Activated CD4-positive, alpha-beta T cell treated with anti-CD3 and anti-CD28 coated beads, Interleukin-2, amount 50 U/mL, for 24 hours (primary cell): Measurements from ENCODE around the gene CA10.

ENCODE experiments used
- DNase-seq, 2 donors: peaks; one replicate each; pipeline ENCODE4 v3.0.0-alpha.2; 2020; ENCODE audit warnings: low read depth in 1 of 2, low spot score in 1 of 2

The CA10 gene

GRCh38 chr17:51954232-51954765 is 204.2 kb downstream of the CA10 start:
- no peak for DNase-seq

GRCh38 chr17:51951741-51952140 is 206.8 kb downstream of the CA10 start:
- DNase-seq: no peak

GRCh38 chr17:51948128-51948527 is 210.4 kb downstream of the CA10 start:
- DNase-seq: no peak

- no peak for DNase-seq
These were observed 211.3 kb downstream of the CA10 start for GRCh38 chr17:51947160-51947735.

DNA sequence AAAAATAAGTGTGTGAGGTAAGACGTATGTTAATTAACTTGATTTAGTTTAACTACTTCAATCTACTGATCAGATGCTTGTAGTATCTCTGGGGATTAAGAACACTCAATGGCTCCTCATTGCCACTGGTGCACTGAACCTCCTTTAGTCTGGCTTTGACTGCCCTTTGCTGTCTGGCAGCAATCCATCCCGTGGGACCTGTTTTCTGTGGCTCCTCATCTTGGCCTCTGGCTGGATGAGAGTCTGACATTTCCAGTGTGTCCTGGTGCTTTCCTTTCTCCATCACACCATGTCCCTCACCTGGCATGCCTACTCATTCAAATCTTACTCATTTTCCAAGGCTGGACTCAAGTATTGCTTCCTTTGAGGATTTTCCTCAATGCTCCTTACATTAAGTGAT is 212.2 kb downstream of the CA10 start:
- no peak for DNase-seq

DNA sequence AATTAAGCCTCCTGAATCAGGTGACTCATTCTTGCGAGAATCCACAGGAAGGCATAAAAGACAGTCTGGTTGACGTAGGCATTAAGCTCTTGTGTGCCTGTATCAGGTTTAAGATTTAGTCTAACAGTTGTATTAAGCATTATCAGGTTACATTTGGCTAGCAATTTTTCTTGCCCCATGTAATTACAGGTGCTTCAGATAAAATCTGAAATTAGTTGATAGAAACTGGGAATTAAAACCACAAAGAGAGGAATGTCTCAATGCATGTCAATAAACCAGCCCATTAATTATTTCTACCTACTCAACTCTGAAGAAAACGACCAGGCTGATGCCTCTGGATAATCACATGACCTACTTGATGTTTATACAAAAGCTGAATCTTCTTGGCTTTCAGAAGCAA is 217.2 kb downstream of the CA10 start:
- no peak for DNase-seq

DNA sequence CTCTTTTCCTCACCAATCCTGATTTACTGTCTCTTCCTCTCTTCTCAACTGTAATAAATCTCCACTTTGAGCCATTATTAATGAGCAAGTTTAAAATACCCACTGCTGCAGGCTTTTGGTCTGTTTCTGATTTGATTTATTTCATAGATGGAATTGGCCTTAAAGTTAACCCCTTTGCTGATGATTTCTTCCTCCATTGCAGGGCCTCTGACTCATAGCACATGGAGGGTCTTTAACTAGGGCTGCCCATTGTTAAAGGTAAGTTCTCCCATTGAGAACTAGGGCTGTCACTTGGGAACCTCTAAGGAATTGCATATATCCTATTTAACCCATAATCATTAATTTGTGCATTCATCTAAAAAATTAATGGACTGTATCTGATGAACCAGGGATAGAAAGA is 221.2 kb downstream of the CA10 start:
- no peak for DNase-seq

DNA sequence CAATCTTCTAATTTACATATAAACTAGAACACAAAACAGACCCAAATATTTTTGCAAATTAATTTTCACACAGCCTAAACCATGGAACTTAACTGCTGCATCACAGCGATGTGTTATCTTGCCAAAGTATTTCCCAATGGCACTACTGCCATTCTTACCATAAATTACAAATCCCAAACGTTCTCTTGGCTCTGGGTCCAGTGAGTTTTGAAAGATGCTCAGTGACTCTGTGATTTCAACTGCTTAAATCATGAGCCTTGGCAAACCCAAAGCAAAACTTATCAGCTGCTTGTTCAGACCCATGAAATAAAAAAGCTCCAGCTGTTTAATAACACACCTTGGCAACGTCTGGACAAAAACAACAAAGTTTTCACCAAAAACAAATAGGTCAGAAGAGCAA is 223.0 kb downstream of the CA10 start:
- DNase-seq: no peak

DNA sequence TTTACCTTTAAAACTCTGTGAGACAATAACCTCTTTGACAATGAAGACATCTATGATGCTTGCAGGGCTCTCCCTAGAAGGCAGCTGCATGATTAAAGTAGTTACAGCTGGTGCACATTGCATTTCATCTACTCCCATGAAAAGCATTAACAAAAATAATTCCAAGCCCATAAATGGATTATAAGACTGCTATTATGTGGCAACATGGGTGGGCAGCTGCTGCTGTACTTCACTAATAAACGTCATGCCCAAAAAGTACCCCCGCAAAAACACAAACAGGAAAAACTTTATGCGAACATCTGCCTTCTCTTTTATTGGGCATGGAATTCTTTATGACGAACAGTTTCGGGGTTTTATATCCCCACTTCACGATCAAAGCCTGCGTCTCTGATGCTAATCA is 224.9 kb downstream of the CA10 start:
- no peak for DNase-seq

DNA sequence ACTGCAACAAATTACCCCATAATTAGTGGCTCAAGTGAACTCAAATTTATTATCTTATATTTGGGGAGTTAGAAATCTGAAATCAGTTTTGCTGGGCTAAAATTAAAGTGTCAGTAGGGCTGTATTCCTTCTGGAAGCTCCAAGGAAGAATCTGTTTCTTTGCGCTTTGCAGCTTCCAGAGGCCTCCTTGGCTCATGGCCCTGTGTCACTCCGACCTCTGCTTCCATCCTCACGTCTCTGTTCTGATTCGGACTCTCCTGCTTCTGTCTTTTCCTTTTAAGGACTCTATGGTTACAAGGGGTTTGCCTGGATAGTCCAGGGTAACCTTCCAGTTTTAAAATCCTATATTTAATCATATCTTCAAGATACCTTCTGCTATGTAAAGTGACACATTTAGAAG is 232.1 kb downstream of the CA10 start:
- no peak for DNase-seq

GRCh38 chr17:51921500-51921899 is 237.0 kb downstream of the CA10 start:
- no peak for DNase-seq

DNA sequence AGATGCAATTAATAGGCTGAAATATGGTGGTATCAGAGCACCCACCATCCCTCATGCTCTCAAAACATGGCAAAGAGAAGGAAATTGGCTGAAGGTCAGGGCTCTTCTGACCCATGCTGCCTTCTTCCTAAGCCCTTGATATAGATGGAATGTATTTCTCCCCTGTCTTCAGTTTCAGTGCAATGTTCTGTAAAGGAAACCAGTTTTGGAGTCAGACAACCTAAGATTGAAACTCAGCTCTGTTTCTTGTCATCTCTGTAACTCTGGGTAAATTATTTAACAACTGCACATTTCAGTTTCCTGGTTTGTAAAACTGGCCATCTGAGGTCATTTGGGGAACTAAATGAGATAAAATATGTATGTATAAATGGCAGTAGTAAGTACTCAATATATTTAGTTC is 243.9 kb downstream of the CA10 start:
- no peak for DNase-seq

GRCh38 chr17:51913491-51914205 is 244.9 kb downstream of the CA10 start:
- DNase-seq: no peak

- no peak for DNase-seq
These were observed 245.6 kb downstream of the CA10 start for GRCh38 chr17:51912939-51913338.

DNA sequence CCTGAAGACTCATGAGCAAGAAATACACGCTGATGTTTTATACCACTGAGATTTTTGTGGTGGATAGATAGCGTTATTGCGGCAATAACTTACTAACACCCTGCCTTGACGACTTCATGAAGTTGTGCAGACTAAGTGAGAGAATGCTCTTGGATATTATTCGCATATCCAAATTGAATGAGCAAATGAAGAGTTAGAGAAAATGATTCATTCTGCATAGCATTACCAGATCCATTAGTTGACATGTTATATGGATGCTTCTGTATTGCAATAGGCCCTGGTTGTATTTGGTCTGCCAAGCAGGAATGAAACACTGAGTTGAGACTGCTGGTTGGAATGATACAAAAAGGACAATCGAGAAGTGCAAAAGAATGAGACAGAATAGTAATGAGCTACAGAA is 247.3 kb downstream of the CA10 start:
- DNase-seq: no peak

GRCh38 chr17:51909971-51910370 is 248.5 kb downstream of the CA10 start:
- no peak for DNase-seq

DNA sequence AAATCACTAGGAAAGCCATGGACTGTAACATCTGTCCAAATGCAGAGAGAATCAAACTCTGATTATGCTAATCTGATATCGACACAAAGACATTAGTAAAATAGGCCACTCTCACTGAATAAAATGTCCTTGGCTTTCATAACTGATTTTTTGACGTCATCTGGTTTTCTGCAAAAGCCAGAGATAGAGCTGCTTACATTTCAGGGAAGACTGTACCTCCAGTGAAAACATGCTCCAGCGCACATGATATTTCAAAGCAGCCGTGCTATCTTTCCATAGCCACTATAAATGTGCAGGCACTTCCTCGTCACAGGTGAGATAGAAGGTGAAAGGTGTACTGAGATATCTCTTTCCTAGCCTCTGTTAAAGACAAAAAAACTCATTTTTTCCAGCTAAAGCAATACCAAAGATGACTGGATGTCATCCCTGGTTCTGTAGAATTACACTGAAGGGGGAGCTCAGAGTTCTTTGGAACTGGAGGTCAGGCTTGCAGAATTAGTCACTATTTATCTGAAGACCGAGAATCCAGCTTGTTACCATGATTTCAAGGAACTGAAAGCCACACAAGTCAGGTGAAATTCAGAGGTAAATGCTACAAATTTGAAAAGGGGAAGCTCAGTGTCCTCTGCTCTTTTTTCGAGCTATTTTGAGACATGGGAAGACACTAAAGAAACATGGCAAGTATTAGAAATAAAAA is 249.5 kb downstream of the CA10 start:
- no peak for DNase-seq

- no peak for DNase-seq
These were observed 251.5 kb downstream of the CA10 start for GRCh38 chr17:51907041-51907440.

DNA sequence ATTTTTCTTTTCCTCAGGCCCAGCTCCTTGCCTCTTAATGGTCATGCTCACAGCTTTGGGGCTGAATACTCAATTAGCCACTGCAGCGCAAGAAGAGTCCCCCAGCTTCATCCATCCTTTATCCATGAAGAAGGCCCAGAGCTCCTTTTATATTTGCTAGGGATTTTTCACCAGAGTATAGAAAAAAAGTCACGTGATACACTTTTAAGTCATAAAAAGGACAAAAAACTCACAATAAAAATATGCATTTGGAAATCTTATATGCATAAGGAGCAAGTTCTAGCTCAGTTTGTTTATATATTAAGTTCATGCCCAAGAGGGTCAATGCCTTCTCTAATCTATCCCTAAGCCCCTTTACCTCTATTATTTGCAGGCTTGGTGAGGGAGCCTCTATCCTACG is 254.1 kb downstream of the CA10 start:
- no peak for DNase-seq

DNA sequence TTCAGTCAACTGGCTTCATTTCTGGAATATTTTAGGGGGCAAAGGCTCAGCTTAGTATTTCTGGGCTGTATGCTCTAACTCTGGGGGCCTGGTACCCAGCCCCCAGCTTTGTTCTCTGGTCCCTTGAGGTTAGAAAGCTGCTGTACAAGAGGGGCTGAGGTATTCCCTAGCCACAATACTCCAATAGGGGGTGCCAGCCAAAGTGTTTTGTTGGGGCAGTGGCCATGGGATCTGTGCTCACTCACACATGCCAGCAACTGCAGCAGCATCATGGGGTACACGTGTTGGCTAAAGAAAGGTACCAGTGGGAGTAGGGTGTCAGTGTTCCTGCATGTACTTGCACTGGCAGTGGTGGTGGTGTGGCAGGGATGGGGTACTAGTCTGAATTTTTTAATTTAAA is 257.3 kb downstream of the CA10 start:
- DNase-seq: no peak

DNA sequence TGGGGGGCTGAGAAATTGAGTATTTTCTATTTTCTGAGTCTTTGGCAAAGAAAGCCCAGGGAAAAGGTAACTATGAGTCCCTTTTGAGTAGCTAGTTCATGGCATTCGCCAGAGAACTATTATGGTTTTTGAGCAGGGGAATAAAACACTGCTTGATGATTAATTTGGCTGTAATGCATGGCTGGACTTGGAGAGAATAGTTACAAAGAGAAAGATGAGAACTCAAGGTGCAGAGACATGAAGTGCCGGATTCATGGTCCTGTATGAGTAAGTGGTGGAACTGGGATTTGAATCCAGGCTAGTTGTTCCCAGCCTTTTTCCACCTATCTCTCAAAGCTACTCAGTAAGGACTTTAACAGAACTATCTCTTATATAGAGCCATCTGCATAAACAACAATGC is 266.6 kb downstream of the CA10 start:
- DNase-seq: no peak

DNA sequence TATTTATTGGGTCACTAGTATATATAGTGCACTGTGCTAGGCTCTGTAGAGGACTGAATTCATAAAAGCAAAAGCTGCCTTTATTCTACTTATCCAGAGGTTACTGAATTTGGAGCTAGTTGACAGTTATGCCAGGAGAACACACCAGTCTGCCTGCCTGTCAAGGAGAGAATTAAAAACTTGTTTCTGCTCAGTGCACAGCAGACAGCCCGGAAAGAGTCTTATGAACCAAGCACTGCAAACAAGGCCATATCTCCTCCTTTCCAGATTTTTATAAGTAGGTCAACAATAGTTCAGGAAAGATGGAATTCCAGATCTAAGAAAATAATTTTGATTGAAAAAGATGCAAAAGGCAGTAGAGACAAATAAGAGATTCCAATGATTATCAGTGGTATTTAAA is 267.8 kb downstream of the CA10 start:
- no peak for DNase-seq
